HepG2 (cell line): ENCODE measurements around the gene CDC25C. TPM values are rescaled to one million over a fixed set of nuclear protein-coding genes. Genes with fewer than 3 reads are reported as not detected.

Experiments
- BRCA1 ChIP-seq: sonication (generic); formaldehyde crosslinking; IDR thresholded peaks from 2 replicates; pipeline ENCODE4 v1.4.0; 2020; ENCODE audit warnings: missing genetic modification reagents
- ERF ChIP-seq: IDR thresholded peaks from 2 replicates; pipeline ENCODE4 v1.6.1; 2018; ENCODE audit warnings: missing biosample characterization, missing genetic modification reagents
- GATAD2A ChIP-seq: IDR thresholded peaks from 2 replicates; pipeline ENCODE4 v1.6.1; 2016
- HOXA7 ChIP-seq: sonication (generic); formaldehyde crosslinking; IDR thresholded peaks from 2 replicates; pipeline ENCODE4 v1.8.1; 2022; ENCODE audit warnings: mild to moderate bottlenecking, missing genetic modification reagents, moderate library complexity
- MIER2 ChIP-seq: IDR thresholded peaks from 2 replicates; pipeline ENCODE4 v1.6.1; 2016; ENCODE audit warnings: missing biosample characterization, missing genetic modification reagents
- NR2C2 ChIP-seq: sonication (generic); formaldehyde crosslinking; IDR thresholded peaks from 2 replicates; pipeline ENCODE4 v1.4.0; 2020; ENCODE audit warnings: missing genetic modification reagents, mild to moderate bottlenecking, moderate library complexity, borderline replicate concordance
- PTBP1 ChIP-seq: fragments of 200-400 bp; formaldehyde crosslinking; IDR thresholded peaks from 2 replicates; pipeline ENCODE4 v1.6.1; 2018; ENCODE audit warnings: low read length, low read depth; ENCODE audit not compliant: poor library complexity, severe bottlenecking
- RAD21 ChIP-seq: fragments of 450-650 bp; formaldehyde crosslinking; IDR thresholded peaks from 2 replicates; pipeline ENCODE4 v1.5.0; 2020; ENCODE audit warnings: mild to moderate bottlenecking
- RCOR2 ChIP-seq: IDR thresholded peaks from 2 replicates; pipeline ENCODE4 v1.6.1; 2016; ENCODE audit warnings: missing biosample characterization, missing genetic modification reagents
- RNF219 ChIP-seq: sonication (generic); formaldehyde crosslinking; IDR thresholded peaks from 2 replicates; pipeline ENCODE4 v1.5.0; 2020; ENCODE audit warnings: mild to moderate bottlenecking, missing genetic modification reagents
- SAP130 ChIP-seq: IDR thresholded peaks from 2 replicates; pipeline ENCODE4 v1.6.1; 2016; ENCODE audit warnings: low read depth
- TGIF2 ChIP-seq: IDR thresholded peaks from 2 replicates; pipeline ENCODE4 v1.6.1; 2016; ENCODE audit warnings: control low read depth, missing compliant biosample characterization
- TRIM24 ChIP-seq: sonication (generic); formaldehyde crosslinking; IDR thresholded peaks from 2 replicates; pipeline ENCODE4 v1.8.0; 2022; ENCODE audit warnings: mild to moderate bottlenecking, missing genetic modification reagents
- UBTF ChIP-seq: sonication (generic); formaldehyde crosslinking; IDR thresholded peaks from 2 replicates; pipeline ENCODE4 v1.4.0; 2020; ENCODE audit warnings: mild to moderate bottlenecking, missing genetic modification reagents
- ZBTB34 ChIP-seq: sonication (generic); formaldehyde crosslinking; IDR thresholded peaks from 2 replicates; pipeline ENCODE4 v1.8.0; 2022; ENCODE audit warnings: mild to moderate bottlenecking, missing genetic modification reagents
- ZBTB42 ChIP-seq: sonication (generic); formaldehyde crosslinking; IDR thresholded peaks from 2 replicates; pipeline ENCODE4 v1.5.0; 2020; ENCODE audit warnings: mild to moderate bottlenecking, missing genetic modification reagents
- ZBTB7B ChIP-seq: sonication (generic); formaldehyde crosslinking; IDR thresholded peaks from 2 replicates; pipeline ENCODE4 v1.4.0; 2020; ENCODE audit warnings: missing genetic modification reagents
- ZFP90 ChIP-seq: sonication (generic); formaldehyde crosslinking; IDR thresholded peaks from 2 replicates; pipeline ENCODE4 v1.8.0; 2022; ENCODE audit warnings: missing genetic modification reagents, mild to moderate bottlenecking, inconsistent platforms, borderline replicate concordance
- ZNF253 ChIP-seq: sonication (generic); formaldehyde crosslinking; IDR thresholded peaks from 2 replicates; pipeline ENCODE4 v1.8.0; 2022; ENCODE audit warnings: mild to moderate bottlenecking, missing genetic modification reagents, borderline replicate concordance
- ZNF432 ChIP-seq: sonication (generic); formaldehyde crosslinking; IDR thresholded peaks from 2 replicates; pipeline ENCODE4 v1.5.0; 2020; ENCODE audit warnings: missing genetic modification reagents, mild to moderate bottlenecking, borderline replicate concordance
- ZNF563 ChIP-seq: sonication (generic); formaldehyde crosslinking; IDR thresholded peaks from 2 replicates; pipeline ENCODE4 v1.8.0; 2022; ENCODE audit warnings: mild to moderate bottlenecking, moderate library complexity, missing genetic modification reagents
- polyA plus RNA-seq, 8 experiments: library from polyadenylated mRNA; depleted of rRNA in 3 of 8; stranded (reverse) in 7 of 8; unstranded in 1 of 8; fragments of >200 nt; fragmentation: Illumina TruSeq in 4 of 8; extraction: Trizol in 4 of 8; gene quantifications; 2 replicates each; pipeline versions ENCODE4 v1.2.1 to v1.2.3, GENCODE V29; 2011 to 2016; ENCODE audit warnings: low read depth in 4 of 8, missing spikeins in 1 of 8, mixed read lengths in 1 of 8; ENCODE audit not compliant: insufficient read depth in 1 of 8
- total RNA-seq, 5 experiments: library from RNA; depleted of rRNA; stranded (reverse); fragments of >200 nt; fragmentation: Illumina TruSeq; extraction: Trizol; gene quantifications; 2 replicates each; pipeline ENCODE4 v1.2.3, GENCODE V29; 2016; ENCODE audit warnings: low read depth in 1 of 5
- TF ChIP-seq, protein P1 (sequence below): sonication (generic); formaldehyde crosslinking; IDR thresholded peaks from 2 replicates; pipeline ENCODE4 v1.4.0; 2020; ENCODE audit warnings: low read depth, mild to moderate bottlenecking, missing genetic modification reagents
- TF ChIP-seq, protein P2 (sequence below): sonication (generic); formaldehyde crosslinking; IDR thresholded peaks from 2 replicates; pipeline ENCODE4 v1.8.0; 2022; ENCODE audit warnings: mild to moderate bottlenecking, missing genetic modification reagents, moderate library complexity

Gene CDC25C
- total and polyA plus RNA-seq, 2 of the 13 experiments (the other 11 are each of a cell fraction or from before 2014, with no cell fraction given): 17.7 to 27.6 TPM

DNA sequence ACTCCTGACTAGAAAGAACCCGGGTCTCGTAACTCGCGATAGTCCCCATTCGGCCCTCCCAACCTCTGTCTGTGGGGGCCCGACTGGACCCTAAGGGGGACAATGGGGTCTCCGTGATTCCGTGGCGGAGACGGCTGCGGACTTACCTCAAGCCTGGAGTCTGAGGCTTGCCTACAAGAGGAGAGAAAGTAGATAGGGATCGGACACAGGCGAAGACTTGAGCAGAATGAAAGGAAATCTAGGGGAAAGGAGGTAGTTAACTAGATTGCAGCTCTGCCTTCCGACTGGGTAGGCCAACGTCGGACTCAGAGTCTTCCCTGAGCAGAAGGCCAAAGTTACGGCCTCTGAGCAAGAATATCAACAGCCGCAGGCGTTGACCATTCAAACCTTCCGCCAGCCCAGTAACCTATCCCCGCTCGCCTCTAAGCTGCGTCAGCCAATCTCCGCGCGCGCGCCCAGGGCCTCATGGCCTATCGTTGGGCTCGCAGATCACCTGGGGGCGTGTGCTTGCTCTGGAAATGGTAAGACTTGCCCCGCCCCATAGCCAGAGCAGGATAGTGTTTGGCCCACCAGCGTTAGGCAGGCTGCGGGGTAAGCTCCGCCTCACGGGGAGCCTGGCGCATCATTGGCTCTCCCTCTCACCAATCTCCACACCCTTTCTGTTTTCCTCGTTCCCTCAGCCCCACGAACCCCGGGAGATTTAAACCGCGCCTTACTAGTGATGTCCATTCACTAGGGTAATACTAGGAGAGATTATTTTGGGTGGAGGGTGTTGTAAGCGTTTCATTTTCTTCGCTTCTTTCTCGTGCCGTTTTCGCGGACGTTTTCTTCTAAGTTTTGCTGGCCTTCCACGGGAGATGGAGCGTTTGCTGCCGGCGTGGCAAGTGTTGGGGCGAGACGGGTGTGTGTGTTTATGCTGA, at the start of gene CDC25C (continued):
- TF ChIP-seq UBTF (CRISPR knock-in tag) (no peak), ZNF253 (CRISPR knock-in tag) (0 out of 2 replicates have a peak, but pooled peaks have one; percentile 23), ERF (no peak), RNF219 (CRISPR knock-in tag) (no peak), ZBTB7B (CRISPR knock-in tag) (no peak), BRCA1 (peak; percentile 91), SAP130 (CRISPR knock-in tag) (peak; percentile 99), GATAD2A (no peak), ZNF432 (CRISPR knock-in tag) (no peak), NR2C2 (0 out of 2 replicates have a peak, but pooled peaks have one; percentile 8), ZFP90 (CRISPR knock-in tag) (peak; percentile 62; the same call in 1 of the 2 replicates), TRIM24 (no peak), MIER2 (CRISPR knock-in tag) (no peak), RAD21 (CRISPR knock-in tag) (no peak), TGIF2 (CRISPR knock-in tag) (peak; percentile 90), PTBP1 (no peak), ZBTB34 (CRISPR knock-in tag) (peak; percentile 67; the same call in 1 of the 2 replicates), ZNF563 (CRISPR knock-in tag) (no peak), HOXA7 (CRISPR knock-in tag) (no peak), RCOR2 (CRISPR knock-in tag) (0 out of 2 replicates have a peak, but pooled peaks have one; percentile 11), ZBTB42 (no peak)
- TF ChIP-seq, protein P1, sequence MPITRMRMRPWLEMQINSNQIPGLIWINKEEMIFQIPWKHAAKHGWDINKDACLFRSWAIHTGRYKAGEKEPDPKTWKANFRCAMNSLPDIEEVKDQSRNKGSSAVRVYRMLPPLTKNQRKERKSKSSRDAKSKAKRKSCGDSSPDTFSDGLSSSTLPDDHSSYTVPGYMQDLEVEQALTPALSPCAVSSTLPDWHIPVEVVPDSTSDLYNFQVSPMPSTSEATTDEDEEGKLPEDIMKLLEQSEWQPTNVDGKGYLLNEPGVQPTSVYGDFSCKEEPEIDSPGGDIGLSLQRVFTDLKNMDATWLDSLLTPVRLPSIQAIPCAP (CRISPR knock-in tag): no peak
- TF ChIP-seq, protein P2, sequence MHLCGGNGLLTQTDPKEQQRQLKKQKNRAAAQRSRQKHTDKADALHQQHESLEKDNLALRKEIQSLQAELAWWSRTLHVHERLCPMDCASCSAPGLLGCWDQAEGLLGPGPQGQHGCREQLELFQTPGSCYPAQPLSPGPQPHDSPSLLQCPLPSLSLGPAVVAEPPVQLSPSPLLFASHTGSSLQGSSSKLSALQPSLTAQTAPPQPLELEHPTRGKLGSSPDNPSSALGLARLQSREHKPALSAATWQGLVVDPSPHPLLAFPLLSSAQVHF (CRISPR knock-in tag): 0 out of 2 replicates have a peak, but pooled peaks have one; percentile 43
